Right atrium auricular region (tissue), 2 donors: Measurements from ENCODE around the gene ILKAP. TPM values are rescaled to one million over a fixed set of nuclear protein-coding genes. Genes with fewer than 3 reads are reported as not detected.
A peak's percentile ranks its signal among the peaks of the same experiment; 100 is the strongest.

Source experiments
- DNase-seq: peaks from one replicate; pipeline ENCODE4 v3.0.0-alpha.2; 2019; ENCODE audit warnings: low spot score
- H3K27ac ChIP-seq, 2 donors: fragments of 200-600 bp; sonication (generic); 1 replicate in 1 of 2; 2 replicates in 1 of 2; pipeline ENCODE4 v1.5.1; 2016 to 2019
- H3K27me3 ChIP-seq, 2 donors: fragments of 200-600 bp; sonication (generic); one replicate each; pipeline versions ENCODE4 v1.5.1 to v1.6.0; 2017 to 2019
- H3K36me3 ChIP-seq: fragments of 200-600 bp; sonication (generic); one replicate; pipeline ENCODE4 v1.5.1; 2016
- H3K4me1 ChIP-seq, 2 donors: fragments of 200-600 bp; sonication (generic); one replicate each; pipeline versions ENCODE4 v1.5.1 to v1.6.0; 2017 to 2019
- H3K4me3 ChIP-seq, 2 donors: fragments of 200-600 bp; sonication (generic); 1 replicate in 1 of 2; 2 replicates in 1 of 2; pipeline ENCODE4 v1.5.1; 2017 to 2019; ENCODE audit warnings: mild to moderate bottlenecking in 1 of 2, moderate library complexity in 1 of 2
- H3K9me3 ChIP-seq, 2 donors: fragments of 200-600 bp; sonication (generic); one replicate each; pipeline ENCODE4 v1.5.1; 2019
- CTCF ChIP-seq, 2 donors: fragments of 200-600 bp; sonication (generic); IDR thresholded peaks; one replicate each; pipeline ENCODE4 v1.5.1; 2019; ENCODE audit warnings: antibody characterized with exemption in 2 of 2
- total RNA-seq, 2 donors: library from RNA; depleted of rRNA; stranded (reverse); fragments of >200 nt; gene quantifications; one replicate each; pipeline ENCODE4 v1.1.0, GENCODE V29; 2016

ILKAP gene
- total RNA-seq, 2 donors from 2014 or later, result 15.9 to 17.6 TPM

DNA sequence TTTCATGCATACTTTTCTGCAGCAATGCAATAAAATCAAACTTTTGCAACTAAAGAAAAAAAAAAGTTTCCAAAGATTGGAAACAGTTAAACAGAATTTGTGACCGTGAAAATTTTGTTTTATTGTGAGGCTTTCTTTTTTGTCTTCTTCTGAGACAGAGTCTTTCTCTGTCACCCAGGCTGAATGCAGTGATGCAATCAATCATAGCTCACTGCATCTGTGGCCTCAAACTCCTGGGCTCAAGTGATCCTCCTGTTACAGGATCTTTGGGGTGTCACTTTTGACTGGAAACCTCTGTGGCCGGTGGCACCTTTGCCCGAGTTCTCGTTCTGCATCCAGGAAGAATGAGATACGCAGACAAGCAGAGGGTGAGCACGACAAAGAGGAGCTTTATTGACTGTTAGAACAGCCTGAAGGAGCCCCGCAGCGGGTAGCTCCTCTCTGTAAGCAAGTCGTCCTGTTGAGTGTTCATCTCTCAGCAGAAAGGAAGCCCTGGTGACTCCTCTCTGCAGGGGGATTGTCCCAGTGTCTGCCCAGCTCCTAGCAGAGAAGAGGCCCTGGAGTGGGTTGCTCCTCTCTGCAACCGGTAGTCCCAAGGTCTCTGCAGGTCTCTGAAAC lies 16.9 kb upstream of the ILKAP start:
- no peak for TF ChIP-seq CTCF (IDR thresholded peaks at IDR 0.05)
- Histone ChIP-seq H3K27ac (no peak overlapping the region), H3K9me3 (no peaks in the 10 kb centered on the region), H3K4me1 (no peaks in the 10 kb centered on the region), H3K4me3 (no peak overlapping the region), H3K36me3 (no peaks in the 10 kb centered on the region), H3K27me3 (no peaks in the 10 kb centered on the region)
- DNase-seq, result no peak

GRCh38 chr2:238216651-238217184 lies 13.2 kb upstream of the ILKAP start:
- Histone ChIP-seq H3K4me1 (no peaks in the 10 kb centered on the region), H3K27ac (no peak overlapping the region), H3K9me3 (no peaks in the 10 kb centered on the region), H3K4me3 (no peak overlapping the region), H3K36me3 (no peaks in the 10 kb centered on the region), H3K27me3 (no peaks in the 10 kb centered on the region)
- DNase-seq, result no peak
- TF ChIP-seq CTCF (IDR thresholded peaks at IDR 0.05), result no peak

- H3K4me1 ChIP-seq, result peaks cover 0 to 9% of the 10 kb centered on the region in 2 donors
- H3K27me3 ChIP-seq, result no peaks in the 10 kb centered on the region
- no peak for DNase-seq
Observed at GRCh38 chr2:238207006-238207405, 3.5 kb upstream of the ILKAP start.

GRCh38 chr2:238203973-238204683 lies 633 bp upstream of the ILKAP start:
- TF ChIP-seq CTCF (IDR thresholded peaks at IDR 0.05), result no peak
- no peak for DNase-seq
- H3K27ac ChIP-seq, result peak overlapping the region; percentile 86 to 90
- H3K27me3 ChIP-seq, result no peaks in the 10 kb centered on the region
- peaks cover 0 to 25% of the 10 kb centered on the region in 2 donors for H3K4me1 ChIP-seq
- H3K36me3 ChIP-seq, result no peaks in the 10 kb centered on the region
- H3K4me3 ChIP-seq, result peak overlapping the region; percentile 40 to 80
- no peaks in the 10 kb centered on the region for H3K9me3 ChIP-seq

More at GRCh38 chr2:238207006-238207405, 3.5 kb upstream of the ILKAP start:
- Histone ChIP-seq H3K27ac (no peak overlapping the region), H3K36me3 (no peaks in the 10 kb centered on the region), H3K9me3 (no peaks in the 10 kb centered on the region), H3K4me3 (no peak overlapping the region)
- TF ChIP-seq CTCF (IDR thresholded peaks at IDR 0.05), result no peak

- peak overlapping the region; percentile 78 to 80 for H3K4me3 ChIP-seq
- no peaks in the 10 kb centered on the region for H3K9me3 ChIP-seq
- peaks cover 0 to 25% of the 10 kb centered on the region in 2 donors for H3K4me1 ChIP-seq
- no peaks in the 10 kb centered on the region for H3K27me3 ChIP-seq
- H3K36me3 ChIP-seq, result no peaks in the 10 kb centered on the region
- peak overlapping the region; percentile 81 to 90 for H3K27ac ChIP-seq
- no peak for DNase-seq
- no peak for TF ChIP-seq CTCF (IDR thresholded peaks at IDR 0.05)
Observed at GRCh38 chr2:238202326-238203093, 985 bp downstream of the ILKAP start.
